Nephron progenitor cell (in vitro differentiated cells): ENCODE measurements around the gene TBCCD1.

ENCODE experiments used
- DNase-seq: peaks from one replicate; pipeline ENCODE4 v3.0.0; 2021
- H3K27ac Mint-ChIP-seq: 2 replicates; pipeline ENCODE4 v1.8.0; 2021; ENCODE audit warnings: mild to moderate bottlenecking, moderate library complexity, mixed read lengths
- H3K27me3 Mint-ChIP-seq: 2 replicates; pipeline ENCODE4 v1.8.0; 2021; ENCODE audit warnings: mild to moderate bottlenecking, low read depth, mixed read lengths; ENCODE audit not compliant: poor library complexity
- H3K36me3 Mint-ChIP-seq: 2 replicates; pipeline ENCODE4 v1.8.0; 2021; ENCODE audit warnings: low read depth, mixed read lengths
- H3K4me1 Mint-ChIP-seq: 2 replicates; pipeline ENCODE4 v1.8.0; 2021; ENCODE audit warnings: mixed read lengths
- H3K4me3 Mint-ChIP-seq: 2 replicates; pipeline ENCODE4 v1.8.0; 2021; ENCODE audit warnings: mild to moderate bottlenecking, moderate library complexity, mixed read lengths
- H3K9me3 Mint-ChIP-seq: 2 replicates; pipeline ENCODE4 v1.8.0; 2021; ENCODE audit warnings: mild to moderate bottlenecking, moderate library complexity, mixed read lengths
- TF ChIP-seq, protein P1 (sequence below): fragments of 200-600 bp; sonication (generic); IDR thresholded peaks from 2 replicates; pipeline ENCODE4 v1.5.0; 2021; ENCODE audit warnings: antibody characterized with exemption

The TBCCD1 gene

DNA sequence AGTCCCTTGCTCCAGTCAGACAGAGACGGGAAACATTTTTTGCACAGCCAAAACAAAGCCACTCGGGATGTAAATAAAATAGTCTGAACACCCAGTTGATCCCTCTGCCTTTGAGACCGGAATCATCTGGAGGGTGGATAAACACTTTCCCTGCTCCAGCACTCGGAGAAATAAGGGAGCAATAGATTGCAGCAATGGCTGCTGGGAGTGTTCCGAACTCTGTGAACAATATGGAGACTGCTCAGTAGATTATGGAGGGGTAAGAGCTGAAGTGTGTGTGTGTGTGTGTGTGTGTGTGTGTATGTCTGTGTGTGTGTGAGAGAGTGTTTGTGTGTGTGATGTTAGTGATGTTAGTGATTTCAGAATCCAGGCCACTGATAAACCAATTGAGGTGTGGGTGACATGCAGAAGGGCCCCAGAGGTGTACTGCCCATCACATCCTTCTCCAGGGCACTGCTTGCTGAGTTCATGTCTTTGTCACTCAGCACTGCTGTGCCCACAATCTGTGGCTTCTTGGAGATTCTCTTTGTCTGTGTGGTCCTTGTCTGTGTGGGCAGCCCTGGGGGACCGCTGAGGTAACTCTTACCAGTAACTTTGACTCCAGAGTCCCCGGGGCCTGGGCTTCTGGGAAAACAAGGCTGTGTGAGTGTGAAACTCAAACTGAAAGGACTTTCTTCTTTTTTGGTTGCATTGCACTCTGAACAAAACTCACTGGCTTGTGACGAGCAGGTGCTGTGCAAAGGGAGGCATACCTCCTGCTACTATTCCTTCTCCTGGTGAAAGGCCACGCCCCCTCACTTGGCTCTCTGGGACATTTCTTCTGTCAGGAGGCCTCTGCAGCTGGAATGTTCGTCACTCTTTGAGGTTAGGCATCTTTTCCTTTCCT lies 45.9 kb downstream of the TBCCD1 start:
- no peak overlapping the region for H3K4me3 Mint-ChIP-seq
- peaks cover 6% of the 10 kb centered on the region for H3K27me3 Mint-ChIP-seq
- H3K27ac Mint-ChIP-seq, result no peak overlapping the region
- peaks cover 59% of the 10 kb centered on the region for H3K4me1 Mint-ChIP-seq
- peaks cover 3% of the 10 kb centered on the region for H3K9me3 Mint-ChIP-seq
- H3K36me3 Mint-ChIP-seq, result no peaks in the 10 kb centered on the region
- TF ChIP-seq, protein P1, sequence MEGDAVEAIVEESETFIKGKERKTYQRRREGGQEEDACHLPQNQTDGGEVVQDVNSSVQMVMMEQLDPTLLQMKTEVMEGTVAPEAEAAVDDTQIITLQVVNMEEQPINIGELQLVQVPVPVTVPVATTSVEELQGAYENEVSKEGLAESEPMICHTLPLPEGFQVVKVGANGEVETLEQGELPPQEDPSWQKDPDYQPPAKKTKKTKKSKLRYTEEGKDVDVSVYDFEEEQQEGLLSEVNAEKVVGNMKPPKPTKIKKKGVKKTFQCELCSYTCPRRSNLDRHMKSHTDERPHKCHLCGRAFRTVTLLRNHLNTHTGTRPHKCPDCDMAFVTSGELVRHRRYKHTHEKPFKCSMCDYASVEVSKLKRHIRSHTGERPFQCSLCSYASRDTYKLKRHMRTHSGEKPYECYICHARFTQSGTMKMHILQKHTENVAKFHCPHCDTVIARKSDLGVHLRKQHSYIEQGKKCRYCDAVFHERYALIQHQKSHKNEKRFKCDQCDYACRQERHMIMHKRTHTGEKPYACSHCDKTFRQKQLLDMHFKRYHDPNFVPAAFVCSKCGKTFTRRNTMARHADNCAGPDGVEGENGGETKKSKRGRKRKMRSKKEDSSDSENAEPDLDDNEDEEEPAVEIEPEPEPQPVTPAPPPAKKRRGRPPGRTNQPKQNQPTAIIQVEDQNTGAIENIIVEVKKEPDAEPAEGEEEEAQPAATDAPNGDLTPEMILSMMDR, result no peak
- peak; percentile 26 for DNase-seq

DNA sequence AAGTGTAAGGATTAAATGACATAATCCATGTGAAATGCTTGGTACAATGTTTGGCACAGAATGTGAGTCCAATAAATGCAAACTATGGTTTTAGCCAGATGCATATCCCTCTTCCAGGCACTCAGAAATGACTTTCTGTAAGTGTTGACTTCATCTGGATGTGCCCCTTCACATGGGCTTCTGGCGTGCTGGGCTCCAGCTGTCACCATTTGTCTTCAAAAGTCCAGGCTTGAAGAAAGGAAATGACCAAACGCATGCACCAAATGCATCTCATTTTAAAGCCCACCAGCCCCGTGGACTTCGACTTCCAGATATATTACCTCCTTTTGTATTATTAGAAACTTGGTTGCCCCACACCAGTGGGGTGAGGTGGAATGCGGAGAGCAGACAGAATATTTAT lies 46.7 kb downstream of the TBCCD1 start:
- Mint-ChIP-seq H3K4me3 (no peak overlapping the region), H3K27me3 (peaks cover 12% of the 10 kb centered on the region), H3K9me3 (peaks cover 3% of the 10 kb centered on the region), H3K27ac (no peak overlapping the region), H3K36me3 (no peaks in the 10 kb centered on the region), H3K4me1 (peaks cover 51% of the 10 kb centered on the region)
- TF ChIP-seq, protein P1, result no peak
- no peak for DNase-seq

DNA sequence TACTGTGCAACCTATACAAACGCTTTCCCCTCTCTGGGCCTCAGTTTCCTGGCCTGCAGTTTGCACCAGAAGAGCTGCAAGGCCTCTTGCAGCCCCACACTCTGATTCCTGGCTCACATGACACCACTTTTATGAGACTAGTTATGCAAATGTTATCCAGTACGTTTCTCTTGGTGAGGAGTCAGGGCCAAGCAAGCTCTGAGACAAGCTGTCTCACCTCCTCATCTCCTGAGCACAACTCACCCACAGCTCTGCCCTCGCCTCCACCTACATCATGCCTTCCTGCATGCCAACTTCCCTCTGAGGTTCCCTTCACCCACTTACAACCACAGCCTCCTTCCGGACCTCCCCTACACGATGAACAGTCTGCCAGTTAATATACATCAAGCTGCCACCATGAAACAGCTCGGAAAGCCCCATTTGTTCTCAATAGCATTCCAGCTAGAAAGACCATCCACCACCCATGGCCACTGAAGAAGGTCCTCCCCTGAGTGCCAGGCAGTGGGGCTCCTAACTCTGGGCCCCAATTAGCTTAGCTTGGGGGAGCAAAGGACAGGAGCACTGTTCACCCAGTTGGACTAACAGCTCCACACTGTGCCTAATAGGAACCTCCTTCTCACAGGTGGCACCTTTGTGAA lies 48.0 kb downstream of the TBCCD1 start:
- H3K4me1 Mint-ChIP-seq, result peaks cover 42% of the 10 kb centered on the region
- no peaks in the 10 kb centered on the region for H3K36me3 Mint-ChIP-seq
- H3K9me3 Mint-ChIP-seq, result peaks cover 3% of the 10 kb centered on the region
- H3K27me3 Mint-ChIP-seq, result peaks cover 12% of the 10 kb centered on the region
- peak overlapping the region; percentile 38 for H3K27ac Mint-ChIP-seq
- no peak overlapping the region for H3K4me3 Mint-ChIP-seq
- TF ChIP-seq, protein P1, result no peak
- no peak for DNase-seq

DNA sequence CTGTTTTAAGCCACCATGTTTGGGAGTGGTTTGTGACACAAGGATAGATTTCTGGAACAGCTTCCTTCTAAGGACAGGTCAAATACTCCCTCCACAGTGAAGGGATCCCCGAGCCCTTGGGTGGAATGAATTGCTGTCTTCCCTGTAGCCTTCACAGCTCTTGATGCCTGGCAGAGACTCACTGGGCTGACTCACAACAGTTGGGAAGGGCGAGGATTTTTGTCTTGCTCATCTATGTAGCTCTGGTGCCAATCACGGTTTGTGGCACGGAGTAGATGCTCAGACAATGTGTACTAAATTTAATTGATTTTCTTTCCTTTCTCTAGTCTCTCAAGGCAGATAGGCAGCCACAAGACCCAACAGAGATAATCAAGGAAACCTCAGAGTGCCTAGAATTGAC lies 49.9 kb downstream of the TBCCD1 start:
- peaks cover 3% of the 10 kb centered on the region for H3K9me3 Mint-ChIP-seq
- TF ChIP-seq, protein P1, result no peak
- H3K36me3 Mint-ChIP-seq, result no peaks in the 10 kb centered on the region
- no peak for DNase-seq
- peaks cover 36% of the 10 kb centered on the region for H3K4me1 Mint-ChIP-seq
- H3K27me3 Mint-ChIP-seq, result peaks cover 9% of the 10 kb centered on the region
- H3K4me3 Mint-ChIP-seq, result no peak overlapping the region
- H3K27ac Mint-ChIP-seq, result no peak overlapping the region

DNA sequence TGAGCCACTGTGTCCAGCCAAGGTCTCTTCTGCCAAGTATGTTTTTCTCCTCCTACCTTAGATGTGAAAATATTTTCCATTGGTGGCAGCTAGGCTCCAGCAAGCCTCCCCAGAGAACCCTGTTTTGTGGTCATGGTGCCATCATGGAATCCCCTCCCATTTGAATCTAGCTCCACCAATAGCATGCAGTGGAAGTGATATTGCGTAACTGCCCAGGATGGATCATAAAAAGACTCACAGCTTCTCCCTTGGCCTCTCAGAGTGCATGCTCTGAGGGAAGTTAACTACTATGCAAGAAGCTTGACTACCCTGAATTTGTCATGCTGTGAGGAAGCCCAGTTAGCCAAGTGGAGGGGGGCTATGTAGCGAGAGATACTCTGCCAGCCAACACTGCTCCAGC lies 50.5 kb downstream of the TBCCD1 start:
- Mint-ChIP-seq H3K27me3 (peaks cover 9% of the 10 kb centered on the region), H3K27ac (no peak overlapping the region)

More for the DNA sequence above, 50.5 kb downstream of the TBCCD1 start:
- H3K4me3 Mint-ChIP-seq, result no peak overlapping the region
- no peaks in the 10 kb centered on the region for H3K36me3 Mint-ChIP-seq
- TF ChIP-seq, protein P1, result no peak
- peaks cover 37% of the 10 kb centered on the region for H3K4me1 Mint-ChIP-seq
- no peak for DNase-seq
- H3K9me3 Mint-ChIP-seq, result peaks cover 3% of the 10 kb centered on the region
